Measurements from ENCODE around the gene CTXND1.

Gene CTXND1

GRCh38 chr15:80159811-80160569 is 92.0 kb downstream of the CTXND1 start:
- peaks cover 58% of the 10 kb centered on the region for H3K4me1 ChIP-seq (ENCODE audit: insufficient read depth, low read length, poor library complexity, severe bottlenecking)
- H3K9me2 ChIP-seq (replicated peaks; ENCODE audit: low read depth, low read length) = no peaks in the 10 kb centered on the region
- H2AFZ ChIP-seq (ENCODE audit: low read length) = no peak overlapping the region
- no peaks in the 10 kb centered on the region for H4K20me1 ChIP-seq (ENCODE audit: insufficient read depth, low read length, poor library complexity, severe bottlenecking)
- H3K36me3 ChIP-seq (ENCODE audit: insufficient read depth, low read length) = 0 out of 2 replicates have a peak, but pooled peaks cover 10% of the 10 kb centered on the region
- H3K27me3 ChIP-seq (ENCODE audit: insufficient read depth, low read length, poor library complexity, severe bottlenecking) = no peaks in the 10 kb centered on the region
- peaks cover 6% of the 10 kb centered on the region; the same call in 1 of the 2 replicates for H3K79me2 ChIP-seq (ENCODE audit: insufficient read depth, low read length)
- H3K4me2 ChIP-seq (ENCODE audit: low read depth, low read length, poor library complexity, severe bottlenecking) = peak overlapping the region; percentile 80
- H3K9me3 ChIP-seq (ENCODE audit: insufficient read depth, low read depth, low read length) = no peaks in the 10 kb centered on the region
- peak overlapping the region; percentile 61 for H3K9ac ChIP-seq (ENCODE audit: low read depth, low read length, poor library complexity, severe bottlenecking)
- H3K4me3 ChIP-seq (ENCODE audit: low read length, poor library complexity, severe bottlenecking) = peak overlapping the region; percentile 33
- TF ChIP-seq EZH2phosphoT487 (IDR thresholded peaks at IDR 0.05; ENCODE audit: borderline replicate concordance) (no peak), CTCF (conservative IDR thresholded peaks at IDR 0.05; ENCODE audit: low read length) (no peak)
- H3F3A ChIP-seq (ENCODE audit: low read depth) = no peaks in the 10 kb centered on the region

- H4K20me1 ChIP-seq (ENCODE audit: insufficient read depth, low read length, poor library complexity, severe bottlenecking) = no peaks in the 10 kb centered on the region
- H3K9me3 ChIP-seq (ENCODE audit: insufficient read depth, low read depth, low read length) = no peaks in the 10 kb centered on the region
- H3K79me2 ChIP-seq (ENCODE audit: insufficient read depth, low read length) = peaks cover 13% of the 10 kb centered on the region
- H3K4me1 ChIP-seq (ENCODE audit: insufficient read depth, low read length, poor library complexity, severe bottlenecking) = peaks cover 65% of the 10 kb centered on the region
- H3K4me2 ChIP-seq (ENCODE audit: low read depth, low read length, poor library complexity, severe bottlenecking) = peak overlapping the region; percentile 80
- H3K9ac ChIP-seq (ENCODE audit: low read depth, low read length, poor library complexity, severe bottlenecking) = no peak overlapping the region
- no peaks in the 10 kb centered on the region for H3K9me2 ChIP-seq (replicated peaks; ENCODE audit: low read depth, low read length)
- TF ChIP-seq CTCF (conservative IDR thresholded peaks at IDR 0.05; ENCODE audit: low read length) (no peak), EZH2phosphoT487 (IDR thresholded peaks at IDR 0.05; ENCODE audit: borderline replicate concordance) (no peak)
- H3F3A ChIP-seq (ENCODE audit: low read depth) = no peaks in the 10 kb centered on the region
- no peaks in the 10 kb centered on the region for H3K27me3 ChIP-seq (ENCODE audit: insufficient read depth, low read length, poor library complexity, severe bottlenecking)
- H2AFZ ChIP-seq (ENCODE audit: low read length) = no peak overlapping the region
- H3K36me3 ChIP-seq (ENCODE audit: insufficient read depth, low read length) = 0 out of 2 replicates have a peak, but pooled peaks cover 10% of the 10 kb centered on the region
- H3K4me3 ChIP-seq (ENCODE audit: low read length, poor library complexity, severe bottlenecking) = no peak overlapping the region
Measured at GRCh38 chr15:80159301-80159700, 92.7 kb downstream of the CTXND1 start.

GRCh38 chr15:80157215-80157614 is 94.8 kb downstream of the CTXND1 start:
- Histone ChIP-seq H3K4me2 (ENCODE audit: low read depth, low read length, poor library complexity, severe bottlenecking) (peak overlapping the region; percentile 30), H3K79me2 (ENCODE audit: insufficient read depth, low read length) (peaks cover 23% of the 10 kb centered on the region), H3K36me3 (ENCODE audit: insufficient read depth, low read length) (0 out of 2 replicates have a peak, but pooled peaks cover 3% of the 10 kb centered on the region), H3K27me3 (ENCODE audit: insufficient read depth, low read length, poor library complexity, severe bottlenecking) (no peaks in the 10 kb centered on the region), H3F3A (ENCODE audit: low read depth) (no peaks in the 10 kb centered on the region), H2AFZ (ENCODE audit: low read length) (no peak overlapping the region), H3K9me2 (replicated peaks; ENCODE audit: low read depth, low read length) (no peaks in the 10 kb centered on the region), H3K9me3 (ENCODE audit: insufficient read depth, low read depth, low read length) (no peaks in the 10 kb centered on the region), H4K20me1 (ENCODE audit: insufficient read depth, low read length, poor library complexity, severe bottlenecking) (no peaks in the 10 kb centered on the region), H3K4me1 (ENCODE audit: insufficient read depth, low read length, poor library complexity, severe bottlenecking) (peaks cover 76% of the 10 kb centered on the region), H3K4me3 (ENCODE audit: low read length, poor library complexity, severe bottlenecking) (no peak overlapping the region), H3K9ac (ENCODE audit: low read depth, low read length, poor library complexity, severe bottlenecking) (peak overlapping the region; percentile 30)
- TF ChIP-seq EZH2phosphoT487 (IDR thresholded peaks at IDR 0.05; ENCODE audit: borderline replicate concordance) (no peak), CTCF (conservative IDR thresholded peaks at IDR 0.05; ENCODE audit: low read length) (no peak)

Measured in Loucy (cell line).